HG02610 (cell line): ENCODE measurements around the gene XDH.

Experiments used
- ATAC-seq: cut with Tn5 transposase; IDR thresholded peaks from one replicate; pipeline ENCODE4 v1.9.1; 2021; ENCODE audit warnings: mild to moderate bottlenecking, moderate library complexity; ENCODE audit not compliant: unreplicated experiment

The XDH gene

GRCh38 chr2:31404302-31404701, 10.2 kb downstream of the XDH start:
- no peak for ATAC-seq

GRCh38 chr2:31402388-31402787, 12.2 kb downstream of the XDH start:
- no peak for ATAC-seq

GRCh38 chr2:31401580-31401979, 13.0 kb downstream of the XDH start:
- ATAC-seq: no peak

DNA sequence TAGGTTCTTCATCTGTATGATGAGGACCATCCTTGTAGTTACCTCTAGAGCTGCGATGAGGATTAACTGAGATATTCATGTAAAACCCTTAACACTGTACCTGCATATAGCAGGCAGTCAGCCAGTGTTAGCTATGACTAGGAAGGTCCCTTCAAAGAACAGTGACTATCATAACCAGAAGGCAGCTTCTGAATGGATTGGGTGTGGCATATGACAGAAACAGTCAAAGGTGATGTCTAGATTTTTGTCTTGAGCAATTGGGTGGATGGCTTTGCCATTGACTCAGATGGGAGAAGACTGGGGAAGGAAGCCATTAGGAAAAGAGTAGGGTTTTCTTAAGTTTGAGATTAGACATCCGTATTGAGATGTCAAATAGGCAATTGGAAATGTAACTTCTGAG, 15.7 kb downstream of the XDH start:
- no peak for ATAC-seq

- no peak for ATAC-seq
These were observed 17.4 kb downstream of the XDH start for GRCh38 chr2:31397094-31397493.

DNA sequence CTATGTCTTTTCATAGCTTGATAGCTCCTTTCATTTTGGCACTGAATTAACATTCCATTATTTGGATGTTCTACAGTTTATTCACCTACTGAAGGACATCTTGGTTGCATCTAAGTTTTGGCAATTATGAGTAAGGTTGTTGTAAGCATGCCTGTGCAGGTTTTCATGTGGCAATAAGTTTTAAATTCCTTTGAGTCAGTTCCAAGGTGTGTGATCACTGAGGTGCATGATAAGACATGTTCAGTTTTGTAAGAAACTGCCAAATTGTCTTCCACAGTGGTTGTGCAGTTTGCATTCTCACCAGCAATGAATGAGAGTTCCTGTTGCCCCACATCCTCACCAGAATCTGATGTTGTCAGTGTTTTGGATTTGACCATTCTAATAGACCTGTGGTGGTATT, 24.2 kb downstream of the XDH start:
- ATAC-seq: no peak

- ATAC-seq: no peak
These were observed 25.8 kb downstream of the XDH start for GRCh38 chr2:31388736-31389135.

DNA sequence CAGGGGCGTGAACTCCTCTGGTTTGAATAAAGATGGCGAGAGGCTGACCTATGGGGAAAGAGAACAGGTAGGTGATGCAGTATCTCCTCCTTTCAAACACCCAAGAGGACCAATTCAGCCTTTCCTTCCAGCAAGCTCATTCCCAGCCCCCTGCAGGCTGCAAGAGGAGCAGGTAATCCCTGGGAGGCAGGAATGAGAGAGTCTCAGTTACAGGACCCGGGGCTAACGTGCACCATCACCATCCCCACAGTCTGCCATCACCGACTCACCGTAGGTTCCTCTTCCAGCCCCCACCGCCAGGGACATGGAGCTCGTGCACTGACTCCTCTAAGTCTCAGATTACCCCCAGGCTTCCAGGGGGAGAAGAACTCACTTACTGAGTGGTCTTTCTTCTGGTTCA, 26.7 kb downstream of the XDH start:
- no peak for ATAC-seq

- no peak for ATAC-seq
These were observed 27.9 kb downstream of the XDH start for GRCh38 chr2:31386648-31387047.

DNA sequence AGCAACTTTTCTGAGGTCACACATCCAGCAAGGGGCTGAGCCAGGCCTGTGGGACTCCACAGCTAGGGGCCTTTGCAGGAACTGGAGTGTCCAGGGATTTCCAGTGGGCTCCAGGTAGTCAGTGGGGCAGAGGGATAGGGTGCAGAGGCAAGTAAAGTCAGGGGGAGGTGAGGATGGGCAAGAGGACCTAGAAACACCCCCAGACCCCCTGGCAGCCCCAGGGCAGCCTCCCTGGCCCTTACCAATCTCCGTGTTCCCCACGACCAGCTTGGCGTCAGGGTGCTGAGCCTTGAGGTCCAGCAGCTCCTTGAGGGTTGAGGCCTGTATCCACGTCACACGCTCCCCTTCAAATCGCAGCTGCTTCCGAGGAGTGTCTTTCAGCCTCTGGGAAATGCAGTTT, 28.4 kb downstream of the XDH start:
- ATAC-seq: no peak

GRCh38 chr2:31384771-31385276, 29.7 kb downstream of the XDH start:
- ATAC-seq: no peak

DNA sequence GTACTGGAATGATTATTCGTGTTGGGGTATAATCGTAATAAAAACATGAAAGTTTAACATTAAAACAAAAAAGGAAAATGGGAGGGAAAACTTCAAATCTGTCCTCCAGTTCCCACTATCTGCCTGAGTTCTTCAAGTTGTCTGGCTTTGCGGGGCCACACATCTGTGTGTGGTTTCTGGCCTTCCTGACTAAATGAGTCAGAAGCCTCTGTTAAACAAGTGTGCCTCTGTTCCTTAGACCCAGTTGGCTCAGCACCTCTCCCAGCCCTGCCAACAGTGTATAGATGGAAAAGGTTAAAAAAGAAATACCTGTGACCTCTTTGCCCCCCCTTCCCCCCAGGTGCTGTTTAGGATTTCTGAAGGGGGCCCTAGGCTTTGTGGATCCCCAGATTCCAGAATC, 30.2 kb downstream of the XDH start:
- ATAC-seq: no peak

DNA sequence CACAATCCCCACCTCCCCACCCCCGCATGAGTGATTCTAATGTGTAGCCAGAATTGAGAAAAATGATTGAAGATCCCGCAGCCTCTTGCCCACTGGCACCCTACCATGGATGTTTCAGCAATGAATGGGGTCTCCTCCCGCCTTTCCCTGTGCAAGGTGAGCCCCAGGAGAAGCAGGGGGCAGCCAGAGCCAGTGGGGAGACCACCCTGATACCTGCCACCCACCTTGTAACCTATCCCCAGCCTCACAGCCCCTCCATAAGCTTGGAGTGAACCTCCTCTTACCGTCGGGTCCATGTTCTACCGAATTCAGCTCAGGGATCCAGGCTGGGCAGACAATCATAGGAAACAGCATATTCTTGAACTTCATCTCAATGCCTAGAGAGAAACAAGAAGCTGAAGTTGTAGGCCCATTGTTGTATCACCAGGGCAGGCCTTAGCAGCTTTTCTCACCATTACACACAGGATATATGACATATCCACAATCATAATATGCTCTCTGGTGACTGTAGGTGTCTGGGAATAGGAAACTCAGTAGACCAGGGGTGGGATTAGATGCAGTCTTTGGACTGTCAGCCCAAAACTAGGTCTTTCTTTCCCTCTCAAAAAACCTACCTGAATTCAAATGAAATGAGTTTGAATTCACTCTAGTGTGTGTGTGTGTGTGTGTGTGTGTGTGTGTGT, 30.9 kb downstream of the XDH start:
- ATAC-seq: no peak

DNA sequence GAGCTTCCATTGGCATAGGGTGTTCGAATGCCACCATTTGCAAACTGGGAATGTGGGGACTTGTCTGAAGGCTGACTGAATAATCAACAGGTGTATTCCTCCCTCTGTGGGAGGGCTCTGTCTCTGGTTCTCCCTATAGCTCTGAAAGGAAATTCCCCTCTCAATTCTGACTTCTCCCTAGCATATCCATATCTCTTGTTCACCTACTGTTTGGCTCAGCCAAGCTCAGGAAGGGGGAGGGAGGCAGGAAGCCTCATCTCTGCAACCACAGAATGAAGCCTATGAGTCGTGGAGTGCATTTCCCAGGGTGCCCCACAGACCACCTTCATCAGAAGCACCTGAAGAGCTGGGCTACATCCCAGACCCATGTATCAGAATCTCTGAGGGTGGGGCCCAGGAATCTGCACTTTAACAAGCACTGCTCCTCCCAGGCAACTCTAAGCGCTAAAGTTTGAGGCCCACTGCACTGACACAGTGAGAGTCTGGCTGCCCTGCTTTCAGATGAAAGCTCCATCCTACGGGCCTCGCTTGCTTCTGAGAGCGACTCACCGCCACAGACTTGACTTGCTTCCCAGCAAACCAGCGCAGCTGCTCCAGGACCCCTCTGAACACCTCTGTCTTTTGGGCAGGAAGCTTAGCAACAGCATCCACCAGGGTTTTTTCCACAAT, 32.0 kb downstream of the XDH start:
- no peak for ATAC-seq

DNA sequence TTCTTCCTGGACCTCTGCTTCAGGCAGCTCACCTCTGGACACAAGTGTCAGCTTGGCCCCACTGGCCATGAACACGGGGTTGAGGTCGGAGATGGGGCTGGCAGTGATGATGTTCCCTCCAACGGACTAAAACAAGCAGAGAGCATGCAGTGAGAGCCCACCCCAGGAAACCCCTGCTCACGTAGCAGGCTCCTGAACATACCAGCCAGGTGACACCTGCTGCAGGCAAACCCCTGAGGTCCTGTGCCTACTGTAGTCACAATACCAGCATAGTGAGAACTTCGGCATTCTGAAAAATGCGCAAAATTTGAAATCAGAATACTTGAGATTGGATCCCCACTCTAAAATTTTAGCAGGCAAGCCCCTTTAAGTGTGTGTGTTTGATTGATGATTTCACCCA, 32.9 kb downstream of the XDH start:
- no peak for ATAC-seq

GRCh38 chr2:31380243-31380642, 34.3 kb downstream of the XDH start:
- no peak for ATAC-seq

DNA sequence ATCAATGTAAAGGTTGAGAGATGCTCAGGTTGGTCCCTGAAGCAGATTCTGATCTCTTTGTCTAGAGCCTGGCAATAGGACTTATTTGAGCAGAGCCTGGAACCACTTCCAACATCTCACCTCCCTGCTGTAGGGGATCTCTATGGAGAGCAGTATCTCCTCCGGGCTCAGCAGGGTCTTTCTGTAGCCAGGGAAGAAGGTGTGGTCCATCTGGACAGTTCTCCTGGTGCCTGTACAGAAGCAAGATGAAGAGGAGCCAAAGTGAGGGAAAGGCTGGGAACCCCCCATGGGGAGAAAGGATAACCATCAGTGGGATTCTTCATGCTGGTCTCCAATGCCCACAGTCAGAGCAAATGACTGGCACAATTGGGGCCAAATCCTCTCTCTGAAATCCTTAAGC, 34.8 kb downstream of the XDH start:
- ATAC-seq: no peak

DNA sequence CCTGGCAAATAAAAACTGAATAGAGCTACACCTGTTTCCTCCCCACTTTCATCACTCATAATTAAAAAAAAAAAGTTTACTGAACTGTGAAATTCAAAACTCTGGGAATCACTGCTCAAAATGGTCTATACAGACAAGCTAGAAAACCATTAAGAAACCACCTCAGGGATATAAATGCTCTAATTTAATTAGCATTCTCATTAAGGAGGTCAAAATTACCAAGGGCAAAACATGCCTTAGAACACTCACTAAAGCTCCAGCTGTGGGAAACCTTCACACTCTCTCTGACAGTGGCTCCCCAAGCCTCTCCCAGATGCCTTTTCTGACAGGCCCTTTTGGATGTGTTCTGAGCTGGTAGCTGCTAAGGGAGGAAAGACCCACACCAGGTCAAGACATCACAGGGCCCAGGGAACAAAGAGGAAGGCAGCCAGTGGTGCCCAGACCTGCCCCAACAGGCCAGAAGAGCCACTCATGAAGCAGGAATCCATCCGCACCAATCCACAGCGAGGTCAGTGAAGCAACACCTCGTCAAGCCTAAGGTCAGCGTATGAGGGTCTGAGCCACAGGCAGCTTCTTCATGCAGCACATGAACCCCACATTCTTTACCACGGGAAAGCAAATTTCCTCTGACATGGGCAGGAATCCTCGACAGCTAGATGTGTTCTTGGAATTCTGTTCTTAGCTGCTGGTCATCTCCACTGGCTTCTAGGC, 35.6 kb downstream of the XDH start:
- no peak for ATAC-seq

- ATAC-seq: no peak
These were observed 36.2 kb downstream of the XDH start for GRCh38 chr2:31378389-31378788.

GRCh38 chr2:31373127-31373526, 41.4 kb downstream of the XDH start:
- ATAC-seq: no peak

GRCh38 chr2:31372097-31372496, 42.4 kb downstream of the XDH start:
- ATAC-seq: no peak

DNA sequence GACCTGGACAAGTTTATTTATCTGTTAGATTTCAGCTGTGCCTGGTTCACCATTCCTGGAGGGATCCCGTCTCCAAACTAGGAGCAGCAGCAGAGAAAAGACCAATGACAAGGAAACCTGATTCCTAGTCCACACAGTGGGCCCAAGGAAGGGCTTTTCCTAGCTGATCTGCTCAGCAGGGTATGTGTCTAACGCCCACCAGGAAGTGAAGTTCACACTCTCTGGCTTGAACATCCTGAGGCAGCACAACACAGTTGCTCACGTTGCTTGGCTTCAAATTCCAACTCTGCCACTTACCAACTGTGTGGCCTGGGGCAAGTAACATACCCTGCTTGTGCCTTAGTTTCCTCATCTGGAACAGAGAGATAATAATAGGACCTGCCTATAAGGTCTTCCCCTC, 42.9 kb downstream of the XDH start:
- no peak for ATAC-seq
